ENCODE results near the gene LIPC. TPM values are rescaled to one million over a fixed set of nuclear protein-coding genes. Genes with fewer than 3 reads are reported as not detected.

Gene LIPC
- total RNA-seq, 6 experiments from 2014 or later: 31.1 to 213 (median 86.1) TPM

DNA sequence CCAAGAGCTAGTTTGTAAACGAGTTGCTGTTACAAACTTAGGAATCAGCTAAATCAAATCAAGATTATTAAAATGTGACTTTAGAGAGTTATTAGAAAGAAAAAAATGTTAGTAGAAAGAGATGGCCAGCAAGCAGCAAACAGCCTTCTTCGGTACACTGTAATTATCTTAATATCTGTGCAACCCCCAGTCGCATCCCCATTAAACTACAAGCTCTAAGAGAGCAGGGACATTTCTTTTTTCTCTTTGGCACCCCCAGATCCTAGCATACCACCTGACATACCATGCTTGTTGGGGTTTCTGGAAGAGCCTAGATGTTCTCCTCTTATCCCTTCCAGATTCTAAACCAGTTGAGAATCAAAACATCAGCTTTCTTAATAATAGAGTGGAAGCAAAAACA, 45.1 kb upstream of the LIPC start:
- no peak for DNase-seq
- WGBS (ENCODE audit: insufficient coverage, low coverage, low lambda C conversion rate, missing lambda C conversion rate): 73% methylated on average over 3 of the region's 3 CpGs
- Histone ChIP-seq H3K4me1 (peaks cover 0 to 46% (median 20%) of the 10 kb centered on the region in 4 donors), H3K36me3 (no peaks in the 10 kb centered on the region), H3K27ac (peak overlapping the region; percentile 16 to 34 (median 31)), H3K4me3 (no peak overlapping the region), H3K27me3 (no peaks in the 10 kb centered on the region), H3K9me3 (no peaks in the 10 kb centered on the region)
- no peak for ATAC-seq
- no peak for TF ChIP-seq POLR2A (IDR thresholded peaks at IDR 0.05)
- TF ChIP-seq, protein P1, sequence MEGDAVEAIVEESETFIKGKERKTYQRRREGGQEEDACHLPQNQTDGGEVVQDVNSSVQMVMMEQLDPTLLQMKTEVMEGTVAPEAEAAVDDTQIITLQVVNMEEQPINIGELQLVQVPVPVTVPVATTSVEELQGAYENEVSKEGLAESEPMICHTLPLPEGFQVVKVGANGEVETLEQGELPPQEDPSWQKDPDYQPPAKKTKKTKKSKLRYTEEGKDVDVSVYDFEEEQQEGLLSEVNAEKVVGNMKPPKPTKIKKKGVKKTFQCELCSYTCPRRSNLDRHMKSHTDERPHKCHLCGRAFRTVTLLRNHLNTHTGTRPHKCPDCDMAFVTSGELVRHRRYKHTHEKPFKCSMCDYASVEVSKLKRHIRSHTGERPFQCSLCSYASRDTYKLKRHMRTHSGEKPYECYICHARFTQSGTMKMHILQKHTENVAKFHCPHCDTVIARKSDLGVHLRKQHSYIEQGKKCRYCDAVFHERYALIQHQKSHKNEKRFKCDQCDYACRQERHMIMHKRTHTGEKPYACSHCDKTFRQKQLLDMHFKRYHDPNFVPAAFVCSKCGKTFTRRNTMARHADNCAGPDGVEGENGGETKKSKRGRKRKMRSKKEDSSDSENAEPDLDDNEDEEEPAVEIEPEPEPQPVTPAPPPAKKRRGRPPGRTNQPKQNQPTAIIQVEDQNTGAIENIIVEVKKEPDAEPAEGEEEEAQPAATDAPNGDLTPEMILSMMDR (IDR thresholded peaks at IDR 0.05): no peak
- intact Hi-C loops (cut with DNase I): no loop called here

DNA sequence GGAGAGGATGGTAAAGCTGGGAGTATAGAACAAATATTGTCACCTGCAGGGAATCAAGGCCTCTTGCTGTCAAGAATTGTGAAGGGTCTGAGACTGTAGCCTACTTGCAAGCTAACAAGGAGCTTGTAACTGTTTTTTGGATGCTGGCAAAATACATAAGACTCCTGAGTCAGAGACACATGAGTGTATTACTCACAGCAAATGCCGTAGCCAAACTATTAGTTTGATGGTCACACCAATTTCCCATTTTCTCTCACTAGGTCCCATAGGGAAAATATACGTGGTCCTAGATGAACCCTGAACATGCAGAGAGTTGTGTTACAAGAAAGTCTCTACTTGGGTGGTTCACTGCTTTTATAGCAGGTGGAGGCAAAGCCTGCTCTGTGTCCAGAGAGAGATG, 44.7 kb upstream of the LIPC start:
- Histone ChIP-seq H3K9me3 (no peaks in the 10 kb centered on the region), H3K4me3 (no peak overlapping the region), H3K4me1 (peaks cover 0 to 51% (median 23%) of the 10 kb centered on the region in 4 donors), H3K27ac (peak overlapping the region; percentile 16 to 34 (median 31)), H3K27me3 (no peaks in the 10 kb centered on the region), H3K36me3 (no peaks in the 10 kb centered on the region)
- DNase-seq (no peak), ATAC-seq (peak in 1 of 4 donors; percentile 12)
- 67% methylated on average over 1 of the region's 2 CpGs for WGBS (ENCODE audit: insufficient coverage, low coverage, low lambda C conversion rate, missing lambda C conversion rate)
- no peak for TF ChIP-seq POLR2A (IDR thresholded peaks at IDR 0.05)
- TF ChIP-seq, protein P1 (IDR thresholded peaks at IDR 0.05): no peak
- intact Hi-C loops (cut with DNase I): no loop called here

DNA sequence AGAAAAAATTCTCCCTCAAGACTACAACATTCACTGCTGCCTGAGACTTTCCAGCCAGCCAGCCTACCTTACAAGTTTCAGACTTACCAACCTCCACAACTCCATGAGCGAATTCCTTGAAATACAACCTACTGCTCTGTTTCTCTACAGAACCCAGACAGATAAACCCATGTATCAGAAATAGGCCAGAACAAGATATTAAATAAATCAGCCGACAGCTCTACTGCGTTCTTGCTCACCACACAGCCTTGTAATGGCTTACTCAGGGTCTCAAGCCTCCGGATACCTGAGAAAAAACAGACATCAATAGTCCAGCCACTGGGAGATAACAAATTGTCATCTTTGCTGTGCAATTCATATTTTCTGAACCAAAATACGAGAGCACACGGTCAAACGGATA, 43.6 kb upstream of the LIPC start:
- no peaks in the 10 kb centered on the region for H3K36me3 ChIP-seq
- peaks cover 0 to 53% (median 26%) of the 10 kb centered on the region in 4 donors for H3K4me1 ChIP-seq
- DNase-seq (no peak), ATAC-seq (no peak)
- WGBS (ENCODE audit: insufficient coverage, low coverage, low lambda C conversion rate, missing lambda C conversion rate): 95% methylated on average over 7 of the region's 7 CpGs
- no peak for TF ChIP-seq POLR2A (IDR thresholded peaks at IDR 0.05)
- TF ChIP-seq, protein P1 (IDR thresholded peaks at IDR 0.05): no peak
- intact Hi-C loops (cut with DNase I): no loop called here
- no peaks in the 10 kb centered on the region for H3K9me3 ChIP-seq
- no peak overlapping the region for H3K4me3 ChIP-seq
- no peak overlapping the region for H3K27ac ChIP-seq
- no peaks in the 10 kb centered on the region for H3K27me3 ChIP-seq

DNA sequence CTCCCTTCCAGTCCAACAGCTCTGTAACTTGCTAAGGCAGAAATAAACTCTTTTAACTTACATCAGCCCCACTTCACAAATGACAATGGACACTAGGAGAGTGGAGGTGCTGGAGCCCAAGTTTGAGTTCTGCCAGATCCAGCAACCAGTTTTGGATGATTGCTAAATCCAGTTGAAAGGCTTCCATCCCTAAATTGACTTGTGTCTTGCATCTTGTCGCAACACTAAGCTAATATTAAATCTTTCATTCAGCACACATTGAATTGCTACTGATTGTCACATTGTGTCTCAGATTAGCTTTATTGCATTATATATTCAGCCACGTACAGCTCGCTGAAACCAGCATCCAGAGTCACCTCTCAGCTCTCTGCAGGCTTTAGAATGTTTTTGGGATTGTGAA, 41.7 kb upstream of the LIPC start:
- Histone ChIP-seq H3K27me3 (no peaks in the 10 kb centered on the region), H3K9me3 (no peaks in the 10 kb centered on the region), H3K4me1 (peaks cover 0 to 53% (median 25%) of the 10 kb centered on the region in 4 donors), H3K4me3 (no peak overlapping the region), H3K27ac (peak overlapping the region; percentile 24 to 57 (median 45)), H3K36me3 (no peaks in the 10 kb centered on the region)
- no peak for DNase-seq
- intact Hi-C loops (cut with DNase I): loop anchor here in 1 of 2 donors (5.0 kb wide), 1 partner anchor 58 kb away; no protein-coding TSS in a partner anchor
- WGBS (ENCODE audit: insufficient coverage, low coverage, low lambda C conversion rate, missing lambda C conversion rate): 39% methylated on average over 3 of the region's 3 CpGs
- ATAC-seq: peak; percentile 31 to 72 (median 62)
- TF ChIP-seq POLR2A (IDR thresholded peaks at IDR 0.05): no peak
- TF ChIP-seq, protein P1 (IDR thresholded peaks at IDR 0.05): no peak
